HEK293T (cell line): ENCODE data around the gene PTPRG.

Experiments
- ARNT ChIP-seq: fragments of 450-650 bp; IDR thresholded peaks from 2 replicates; pipeline ENCODE4 v1.6.1; 2017; ENCODE audit warnings: mild to moderate bottlenecking
- CTBP1 ChIP-seq: fragments of 450-650 bp; IDR thresholded peaks from 2 replicates; pipeline ENCODE4 v1.6.1; 2016; ENCODE audit warnings: borderline replicate concordance
- ELF4 ChIP-seq: fragments of 450-650 bp; IDR thresholded peaks from 2 replicates; pipeline ENCODE4 v1.6.1; 2017; ENCODE audit warnings: antibody characterized with exemption
- FOXA1 ChIP-seq: fragments of 450-650 bp; IDR thresholded peaks from 2 replicates; pipeline ENCODE4 v1.6.1; 2016; ENCODE audit warnings: mild to moderate bottlenecking
- FOXM1 ChIP-seq: fragments of 450-650 bp; IDR thresholded peaks from 2 replicates; pipeline ENCODE4 v1.6.1; 2017; ENCODE audit warnings: mild to moderate bottlenecking, borderline replicate concordance
- LEF1 ChIP-seq: fragments of 450-650 bp; IDR thresholded peaks from 2 replicates; pipeline ENCODE4 v1.6.1; 2017; ENCODE audit warnings: mild to moderate bottlenecking, borderline replicate concordance
- NFRKB ChIP-seq: fragments of 450-650 bp; IDR thresholded peaks from 2 replicates; pipeline ENCODE4 v1.6.1; 2016; ENCODE audit warnings: mild to moderate bottlenecking, moderate library complexity
- SP1 ChIP-seq: fragments of 450-650 bp; IDR thresholded peaks from 2 replicates; pipeline ENCODE4 v1.6.1; 2017
- SUZ12 ChIP-seq: fragments of 450-650 bp; IDR thresholded peaks from 2 replicates; pipeline ENCODE4 v1.6.1; 2016; ENCODE audit warnings: mild to moderate bottlenecking
- TARDBP ChIP-seq: fragments of 450-650 bp; IDR thresholded peaks from 2 replicates; pipeline ENCODE4 v1.6.1; 2016
- TF ChIP-seq, protein P1 (sequence below): fragments of 450-650 bp; IDR thresholded peaks from 2 replicates; pipeline ENCODE4 v1.6.1; 2016

- TF ChIP-seq CTBP1: no peak
- no peak for TF ChIP-seq SUZ12
- TF ChIP-seq SP1: no peak
- TF ChIP-seq ELF4: no peak
- TF ChIP-seq LEF1: no peak
- TF ChIP-seq TARDBP: no peak
- TF ChIP-seq NFRKB: no peak
- TF ChIP-seq, protein P1, sequence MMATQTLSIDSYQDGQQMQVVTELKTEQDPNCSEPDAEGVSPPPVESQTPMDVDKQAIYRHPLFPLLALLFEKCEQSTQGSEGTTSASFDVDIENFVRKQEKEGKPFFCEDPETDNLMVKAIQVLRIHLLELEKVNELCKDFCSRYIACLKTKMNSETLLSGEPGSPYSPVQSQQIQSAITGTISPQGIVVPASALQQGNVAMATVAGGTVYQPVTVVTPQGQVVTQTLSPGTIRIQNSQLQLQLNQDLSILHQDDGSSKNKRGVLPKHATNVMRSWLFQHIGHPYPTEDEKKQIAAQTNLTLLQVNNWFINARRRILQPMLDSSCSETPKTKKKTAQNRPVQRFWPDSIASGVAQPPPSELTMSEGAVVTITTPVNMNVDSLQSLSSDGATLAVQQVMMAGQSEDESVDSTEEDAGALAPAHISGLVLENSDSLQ: no peak
- TF ChIP-seq FOXM1: no peak
- TF ChIP-seq ARNT: no peak
- no peak for TF ChIP-seq FOXA1
These were observed 617.6 kb downstream of the PTPRG start for GRCh38 chr3:62178739-62179600.
